Progenitor cell of endocrine pancreas (in vitro differentiated cells): ENCODE data around the gene UBA5. TPM values are rescaled to one million over a fixed set of nuclear protein-coding genes. Genes with fewer than 3 reads are reported as not detected.

Source experiments
- DNase-seq: peaks from one replicate; pipeline ENCODE4 v3.0.0; 2021; ENCODE audit warnings: low spot score; ENCODE audit not compliant: unreplicated experiment
- H3K27ac Mint-ChIP-seq: 2 replicates; pipeline ENCODE4 v1.8.0; 2021; ENCODE audit warnings: mild to moderate bottlenecking, moderate library complexity, mixed read lengths
- H3K27me3 Mint-ChIP-seq: 2 replicates; pipeline ENCODE4 v1.8.0; 2021; ENCODE audit warnings: mixed read lengths
- H3K36me3 Mint-ChIP-seq: 2 replicates; pipeline ENCODE4 v1.8.0; 2022; ENCODE audit warnings: mixed read lengths; ENCODE audit not compliant: insufficient read depth
- H3K4me1 Mint-ChIP-seq: 2 replicates; pipeline ENCODE4 v1.8.0; 2021; ENCODE audit warnings: low read depth, mixed read lengths
- H3K4me3 Mint-ChIP-seq: 2 replicates; pipeline ENCODE4 v1.8.0; 2021; ENCODE audit warnings: low read depth, mild to moderate bottlenecking, moderate library complexity, mixed read lengths
- H3K9me3 Mint-ChIP-seq: 2 replicates; pipeline ENCODE4 v1.8.0; 2021; ENCODE audit warnings: low read depth, mixed read lengths
- CTCF ChIP-seq: fragments of 200-600 bp; sonication (generic); IDR thresholded peaks from one replicate; pipeline ENCODE4 v1.5.0; 2021; ENCODE audit warnings: antibody characterized with exemption, mild to moderate bottlenecking; ENCODE audit not compliant: unreplicated experiment
- total RNA-seq: library from RNA; stranded (reverse); gene quantifications from 2 replicates; pipeline ENCODE4 v1.2.1, GENCODE V29; 2021

Gene UBA5
- total RNA-seq, 1 donor from 2014 or later = 42.7 TPM

- DNase-seq = no peak
- no peak overlapping the region for H3K27ac Mint-ChIP-seq
- H3K9me3 Mint-ChIP-seq = no peaks in the 10 kb centered on the region
- no peaks in the 10 kb centered on the region for H3K36me3 Mint-ChIP-seq
- peaks cover 11% of the 10 kb centered on the region for H3K4me1 Mint-ChIP-seq
- no peak for TF ChIP-seq CTCF
- no peak overlapping the region for H3K4me3 Mint-ChIP-seq
- H3K27me3 Mint-ChIP-seq = no peaks in the 10 kb centered on the region
These were observed 7.4 kb upstream of the UBA5 start for GRCh38 chr3:132652640-132653270.

GRCh38 chr3:132654190-132654589 is 5.9 kb upstream of the UBA5 start:
- DNase-seq = no peak
- no peak for TF ChIP-seq CTCF
- H3K27ac Mint-ChIP-seq = no peak overlapping the region
- peaks cover 9% of the 10 kb centered on the region for H3K4me1 Mint-ChIP-seq
- H3K36me3 Mint-ChIP-seq = no peaks in the 10 kb centered on the region
- H3K4me3 Mint-ChIP-seq = no peak overlapping the region
- no peaks in the 10 kb centered on the region for H3K9me3 Mint-ChIP-seq
- no peaks in the 10 kb centered on the region for H3K27me3 Mint-ChIP-seq

GRCh38 chr3:132654721-132655120 is 5.4 kb upstream of the UBA5 start:
- H3K27ac Mint-ChIP-seq = no peak overlapping the region
- no peak for DNase-seq
- H3K36me3 Mint-ChIP-seq = no peaks in the 10 kb centered on the region
- no peaks in the 10 kb centered on the region for H3K9me3 Mint-ChIP-seq
- H3K27me3 Mint-ChIP-seq = no peaks in the 10 kb centered on the region
- TF ChIP-seq CTCF = no peak
- peaks cover 7% of the 10 kb centered on the region for H3K4me1 Mint-ChIP-seq
- no peak overlapping the region for H3K4me3 Mint-ChIP-seq

- H3K4me3 Mint-ChIP-seq = no peak overlapping the region
- no peaks in the 10 kb centered on the region for H3K36me3 Mint-ChIP-seq
- no peaks in the 10 kb centered on the region for H3K9me3 Mint-ChIP-seq
- no peak for DNase-seq
- no peak for TF ChIP-seq CTCF
- H3K27ac Mint-ChIP-seq = no peak overlapping the region
- H3K27me3 Mint-ChIP-seq = no peaks in the 10 kb centered on the region
- H3K4me1 Mint-ChIP-seq = peaks cover 5% of the 10 kb centered on the region
These were observed 4.7 kb upstream of the UBA5 start for GRCh38 chr3:132655471-132655870.

- DNase-seq = no peak
- TF ChIP-seq CTCF = no peak
- Mint-ChIP-seq H3K4me3 (peak overlapping the region; percentile 22), H3K36me3 (no peaks in the 10 kb centered on the region), H3K27ac (no peak overlapping the region), H3K4me1 (peaks cover 22% of the 10 kb centered on the region), H3K27me3 (no peaks in the 10 kb centered on the region), H3K9me3 (no peaks in the 10 kb centered on the region)
These were observed 2.0 kb upstream of the UBA5 start for GRCh38 chr3:132657869-132658747.
